ENCODE measurements around the gene GRM4.

The GRM4 gene

DNA sequence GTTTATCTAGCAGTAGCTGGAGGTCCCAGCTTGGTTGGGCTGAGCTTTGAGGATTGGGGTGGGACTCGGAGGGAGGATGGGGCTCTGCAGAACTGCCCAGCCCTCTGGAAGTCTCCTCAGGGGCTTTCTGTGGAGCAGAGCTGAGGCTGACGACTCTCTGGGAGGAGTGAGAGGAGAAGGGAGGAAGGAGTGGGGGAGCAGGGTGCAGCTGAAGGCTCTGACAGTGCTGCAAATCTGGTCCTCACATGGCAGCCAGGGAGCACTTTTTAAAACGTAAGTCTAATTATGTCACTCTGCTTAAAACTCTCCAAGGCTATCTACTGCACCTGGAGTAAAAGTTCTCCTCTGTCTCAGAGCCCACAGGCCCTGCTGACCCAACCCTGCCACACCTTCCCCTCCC lies 32.4 kb downstream of the GRM4 start:
- Mint-ChIP-seq H3K4me3 (no peak overlapping the region), H3K27me3 (peaks cover 14% of the 10 kb centered on the region), H3K36me3 (no peaks in the 10 kb centered on the region), H3K9me3 (ENCODE audit: low read depth) (no peaks in the 10 kb centered on the region), H3K27ac (no peak overlapping the region), H3K4me1 (ENCODE audit: low read depth) (no peaks in the 10 kb centered on the region)

DNA sequence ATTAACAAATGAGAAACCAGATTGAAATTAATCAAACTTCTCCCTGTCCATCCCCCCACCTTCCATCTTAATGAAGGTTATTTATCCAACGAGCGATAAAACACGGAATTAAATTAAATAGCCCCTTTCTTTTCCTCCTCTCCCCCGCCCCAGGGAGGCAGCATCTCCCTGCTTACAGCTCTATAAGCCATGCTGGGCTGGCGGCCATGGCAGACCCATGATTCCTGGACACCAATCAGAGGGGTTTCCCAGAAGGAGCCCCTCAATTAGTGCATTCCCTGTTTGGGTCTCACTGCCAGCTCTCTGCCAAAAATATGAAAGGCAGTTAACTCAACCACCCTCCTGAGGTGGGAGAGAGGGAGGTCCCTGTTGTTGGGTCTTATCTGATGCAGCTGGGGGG lies 33.8 kb downstream of the GRM4 start:
- H3K9me3 Mint-ChIP-seq (ENCODE audit: low read depth) = no peaks in the 10 kb centered on the region
- peaks cover 12% of the 10 kb centered on the region for H3K27me3 Mint-ChIP-seq
- no peaks in the 10 kb centered on the region for H3K4me1 Mint-ChIP-seq (ENCODE audit: low read depth)
- no peaks in the 10 kb centered on the region for H3K36me3 Mint-ChIP-seq
- H3K27ac Mint-ChIP-seq = no peak overlapping the region
- H3K4me3 Mint-ChIP-seq = no peak overlapping the region

DNA sequence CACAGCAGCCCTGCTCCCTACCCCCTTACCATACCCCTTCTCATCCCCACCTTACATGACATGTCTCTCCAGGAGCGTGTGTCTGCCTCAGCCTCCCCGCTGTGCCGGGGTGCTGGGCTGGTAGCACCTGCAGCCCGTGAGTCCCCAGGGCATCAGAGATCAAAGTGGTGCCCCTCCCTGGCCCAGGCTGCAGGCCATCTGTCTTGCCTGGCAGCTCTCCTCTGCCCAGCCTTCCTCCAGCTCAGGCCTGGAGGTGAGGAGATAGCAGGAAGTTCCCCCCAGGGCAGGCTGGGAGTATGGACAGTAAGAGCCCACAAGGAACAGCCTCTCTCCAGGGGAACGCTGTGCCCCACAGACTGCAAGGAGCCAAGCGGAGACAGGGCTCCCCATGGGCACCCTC lies 35.3 kb downstream of the GRM4 start:
- Mint-ChIP-seq H3K9me3 (ENCODE audit: low read depth) (no peaks in the 10 kb centered on the region), H3K27ac (no peak overlapping the region), H3K4me3 (no peak overlapping the region), H3K36me3 (no peaks in the 10 kb centered on the region), H3K4me1 (ENCODE audit: low read depth) (no peaks in the 10 kb centered on the region), H3K27me3 (peaks cover 12% of the 10 kb centered on the region)

DNA sequence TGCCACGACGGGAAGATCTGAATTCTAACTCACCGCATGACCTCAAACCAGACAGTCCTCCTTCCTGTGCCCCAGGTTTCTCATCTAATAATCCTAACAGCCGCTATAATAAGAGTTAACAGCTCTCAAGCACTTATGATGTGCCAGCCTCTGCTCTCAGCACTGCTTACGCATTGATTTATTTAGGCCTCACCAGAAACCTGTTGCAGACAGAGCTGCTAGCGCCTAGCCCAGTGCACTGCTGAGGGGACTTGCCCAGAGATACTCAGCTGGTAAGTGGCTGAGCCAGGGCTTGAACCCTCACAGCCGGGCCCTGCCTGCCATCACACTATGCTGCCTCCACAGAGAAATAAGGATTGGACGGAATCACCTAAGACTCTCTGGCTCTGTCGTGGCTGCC lies 37.7 kb downstream of the GRM4 start:
- H3K4me3 Mint-ChIP-seq = no peak overlapping the region
- no peaks in the 10 kb centered on the region for H3K4me1 Mint-ChIP-seq (ENCODE audit: low read depth)
- H3K36me3 Mint-ChIP-seq = no peaks in the 10 kb centered on the region
- H3K27ac Mint-ChIP-seq = no peak overlapping the region
- peaks cover 4% of the 10 kb centered on the region for H3K27me3 Mint-ChIP-seq
- H3K9me3 Mint-ChIP-seq (ENCODE audit: low read depth) = no peaks in the 10 kb centered on the region

DNA sequence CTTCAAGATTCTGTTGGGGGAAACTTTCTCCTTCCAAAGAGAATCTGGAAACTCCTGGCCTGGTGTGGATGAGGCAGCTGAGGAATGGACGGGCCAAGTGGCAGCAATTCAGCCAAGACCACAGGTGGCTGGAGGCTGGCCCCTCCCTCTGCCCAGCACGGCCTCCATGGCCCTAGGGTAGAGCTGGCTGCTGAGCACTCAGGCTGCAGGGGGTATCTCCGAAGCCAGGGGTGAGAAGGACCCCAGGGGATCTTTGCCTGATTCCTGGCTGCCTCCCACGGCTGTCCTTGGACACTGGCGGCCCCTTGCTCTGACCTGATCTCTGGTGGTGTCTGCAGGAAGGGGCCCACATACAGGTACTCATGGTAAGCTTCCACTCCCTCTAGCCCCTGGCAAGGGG lies 39.0 kb downstream of the GRM4 start:
- peaks cover 4% of the 10 kb centered on the region for H3K27me3 Mint-ChIP-seq
- no peaks in the 10 kb centered on the region for H3K9me3 Mint-ChIP-seq (ENCODE audit: low read depth)
- H3K4me3 Mint-ChIP-seq = no peak overlapping the region
- H3K36me3 Mint-ChIP-seq = no peaks in the 10 kb centered on the region
- H3K27ac Mint-ChIP-seq = no peak overlapping the region
- H3K4me1 Mint-ChIP-seq (ENCODE audit: low read depth) = no peaks in the 10 kb centered on the region

DNA sequence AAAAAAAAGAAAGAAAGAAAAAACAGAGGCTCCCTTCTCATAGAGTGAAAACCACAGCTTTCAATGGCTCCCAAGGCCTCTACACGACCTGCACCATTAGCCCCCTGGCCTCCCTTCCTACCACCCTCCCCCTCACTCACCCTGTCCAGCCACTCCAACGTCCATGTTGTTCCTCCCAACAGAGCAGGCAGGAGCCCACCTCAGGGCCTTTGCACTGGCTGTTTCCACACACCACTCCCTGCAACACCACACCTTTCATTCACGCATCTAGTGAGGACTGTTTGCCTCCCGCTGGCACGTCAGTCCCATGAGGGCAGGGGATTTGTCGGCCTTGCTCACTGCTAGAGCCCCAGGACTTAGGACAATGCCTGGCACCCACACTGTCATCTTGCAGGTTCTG lies 39.5 kb downstream of the GRM4 start:
- no peaks in the 10 kb centered on the region for H3K9me3 Mint-ChIP-seq (ENCODE audit: low read depth)
- H3K4me1 Mint-ChIP-seq (ENCODE audit: low read depth) = no peaks in the 10 kb centered on the region
- H3K27ac Mint-ChIP-seq = no peak overlapping the region
- no peak overlapping the region for H3K4me3 Mint-ChIP-seq
- no peaks in the 10 kb centered on the region for H3K36me3 Mint-ChIP-seq
- peaks cover 4% of the 10 kb centered on the region for H3K27me3 Mint-ChIP-seq

DNA sequence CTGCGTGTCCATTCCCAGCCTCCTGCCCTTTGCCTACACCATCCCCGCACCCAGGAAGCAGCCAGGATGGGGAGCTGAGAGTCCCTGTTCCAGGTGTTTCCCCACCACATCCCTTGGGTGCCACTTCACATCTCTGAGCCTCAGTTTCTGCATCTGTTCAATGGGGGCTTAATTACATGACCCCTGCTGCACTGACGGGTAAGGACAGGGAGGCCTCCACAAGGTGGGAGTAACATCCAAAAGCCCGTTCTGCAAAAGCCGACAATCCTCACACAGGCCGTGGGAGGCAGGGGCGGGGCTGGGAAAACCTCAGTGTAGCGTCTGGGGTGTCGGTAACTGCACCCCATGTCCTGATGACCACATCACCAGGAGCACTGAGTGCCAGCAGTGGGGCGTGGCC lies 41.3 kb downstream of the GRM4 start:
- H3K4me3 Mint-ChIP-seq = no peak overlapping the region
- no peak overlapping the region for H3K27ac Mint-ChIP-seq
- H3K27me3 Mint-ChIP-seq = no peaks in the 10 kb centered on the region
- H3K36me3 Mint-ChIP-seq = no peaks in the 10 kb centered on the region
- H3K9me3 Mint-ChIP-seq (ENCODE audit: low read depth) = no peaks in the 10 kb centered on the region
- no peaks in the 10 kb centered on the region for H3K4me1 Mint-ChIP-seq (ENCODE audit: low read depth)

- Mint-ChIP-seq H3K4me3 (no peak overlapping the region), H3K27ac (no peak overlapping the region), H3K4me1 (ENCODE audit: low read depth) (no peaks in the 10 kb centered on the region), H3K27me3 (no peaks in the 10 kb centered on the region), H3K9me3 (ENCODE audit: low read depth) (no peaks in the 10 kb centered on the region), H3K36me3 (no peaks in the 10 kb centered on the region)
These were observed 41.7 kb downstream of the GRM4 start for GRCh38 chr6:34104186-34104585.

GRCh38 chr6:34103321-34103720 lies 42.6 kb downstream of the GRM4 start:
- no peak overlapping the region for H3K4me3 Mint-ChIP-seq
- H3K27me3 Mint-ChIP-seq = no peaks in the 10 kb centered on the region
- H3K36me3 Mint-ChIP-seq = no peaks in the 10 kb centered on the region
- H3K27ac Mint-ChIP-seq = no peak overlapping the region
- no peaks in the 10 kb centered on the region for H3K4me1 Mint-ChIP-seq (ENCODE audit: low read depth)
- no peaks in the 10 kb centered on the region for H3K9me3 Mint-ChIP-seq (ENCODE audit: low read depth)

- H3K4me3 Mint-ChIP-seq = no peak overlapping the region
- H3K9me3 Mint-ChIP-seq (ENCODE audit: low read depth) = no peaks in the 10 kb centered on the region
- no peak overlapping the region for H3K27ac Mint-ChIP-seq
- no peaks in the 10 kb centered on the region for H3K27me3 Mint-ChIP-seq
- no peaks in the 10 kb centered on the region for H3K4me1 Mint-ChIP-seq (ENCODE audit: low read depth)
- no peaks in the 10 kb centered on the region for H3K36me3 Mint-ChIP-seq
These were observed 43.2 kb downstream of the GRM4 start for GRCh38 chr6:34102696-34103095.

GRCh38 chr6:34102099-34102656 lies 43.7 kb downstream of the GRM4 start:
- H3K27me3 Mint-ChIP-seq = no peaks in the 10 kb centered on the region
- H3K4me3 Mint-ChIP-seq = no peak overlapping the region
- H3K4me1 Mint-ChIP-seq (ENCODE audit: low read depth) = no peaks in the 10 kb centered on the region
- no peaks in the 10 kb centered on the region for H3K9me3 Mint-ChIP-seq (ENCODE audit: low read depth)
- H3K27ac Mint-ChIP-seq = no peak overlapping the region
- no peaks in the 10 kb centered on the region for H3K36me3 Mint-ChIP-seq

DNA sequence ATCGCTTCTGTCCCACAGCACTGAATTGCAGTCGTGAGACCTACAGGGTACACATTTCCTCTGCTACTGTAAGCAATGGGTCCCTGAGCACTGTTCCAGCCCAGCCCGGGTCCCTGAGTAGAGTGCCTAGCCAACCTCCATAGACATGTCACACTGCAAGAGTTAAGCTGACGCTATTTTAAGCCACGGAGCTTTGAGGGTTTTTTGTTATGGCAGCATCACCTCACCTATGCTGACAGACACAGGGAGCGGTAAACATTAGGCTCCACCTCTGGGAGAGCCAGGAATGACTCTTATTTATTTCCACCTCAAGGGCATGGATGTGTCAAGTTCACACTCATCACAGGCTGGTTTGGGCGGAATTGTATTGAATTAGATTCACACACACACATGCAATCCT lies 45.1 kb downstream of the GRM4 start:
- H3K4me3 Mint-ChIP-seq = no peak overlapping the region
- no peaks in the 10 kb centered on the region for H3K9me3 Mint-ChIP-seq (ENCODE audit: low read depth)
- H3K4me1 Mint-ChIP-seq (ENCODE audit: low read depth) = no peaks in the 10 kb centered on the region
- H3K27ac Mint-ChIP-seq = no peak overlapping the region
- H3K36me3 Mint-ChIP-seq = no peaks in the 10 kb centered on the region
- H3K27me3 Mint-ChIP-seq = peaks cover 9% of the 10 kb centered on the region

DNA sequence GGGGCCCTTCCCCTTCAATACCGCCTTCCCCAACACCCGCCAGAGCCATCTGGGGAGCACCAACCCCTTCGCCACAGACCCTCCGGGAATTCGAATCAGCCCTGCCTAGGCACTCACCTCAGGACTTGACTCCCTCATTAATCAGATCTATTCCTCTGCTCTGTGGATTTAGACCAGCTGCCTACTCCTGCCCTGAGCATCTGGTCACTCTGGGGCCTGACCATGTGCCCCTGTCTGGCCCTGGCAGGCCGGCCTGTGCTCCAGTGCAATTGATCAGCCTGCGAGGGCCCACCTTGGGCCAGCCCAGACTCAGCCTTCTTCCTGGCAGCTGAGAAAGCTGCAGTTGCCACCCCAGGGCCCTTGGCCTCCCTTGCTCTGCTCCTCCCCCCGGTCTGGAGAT lies 46.0 kb downstream of the GRM4 start:
- Mint-ChIP-seq H3K27ac (no peak overlapping the region), H3K4me1 (ENCODE audit: low read depth) (no peaks in the 10 kb centered on the region)

DNA sequence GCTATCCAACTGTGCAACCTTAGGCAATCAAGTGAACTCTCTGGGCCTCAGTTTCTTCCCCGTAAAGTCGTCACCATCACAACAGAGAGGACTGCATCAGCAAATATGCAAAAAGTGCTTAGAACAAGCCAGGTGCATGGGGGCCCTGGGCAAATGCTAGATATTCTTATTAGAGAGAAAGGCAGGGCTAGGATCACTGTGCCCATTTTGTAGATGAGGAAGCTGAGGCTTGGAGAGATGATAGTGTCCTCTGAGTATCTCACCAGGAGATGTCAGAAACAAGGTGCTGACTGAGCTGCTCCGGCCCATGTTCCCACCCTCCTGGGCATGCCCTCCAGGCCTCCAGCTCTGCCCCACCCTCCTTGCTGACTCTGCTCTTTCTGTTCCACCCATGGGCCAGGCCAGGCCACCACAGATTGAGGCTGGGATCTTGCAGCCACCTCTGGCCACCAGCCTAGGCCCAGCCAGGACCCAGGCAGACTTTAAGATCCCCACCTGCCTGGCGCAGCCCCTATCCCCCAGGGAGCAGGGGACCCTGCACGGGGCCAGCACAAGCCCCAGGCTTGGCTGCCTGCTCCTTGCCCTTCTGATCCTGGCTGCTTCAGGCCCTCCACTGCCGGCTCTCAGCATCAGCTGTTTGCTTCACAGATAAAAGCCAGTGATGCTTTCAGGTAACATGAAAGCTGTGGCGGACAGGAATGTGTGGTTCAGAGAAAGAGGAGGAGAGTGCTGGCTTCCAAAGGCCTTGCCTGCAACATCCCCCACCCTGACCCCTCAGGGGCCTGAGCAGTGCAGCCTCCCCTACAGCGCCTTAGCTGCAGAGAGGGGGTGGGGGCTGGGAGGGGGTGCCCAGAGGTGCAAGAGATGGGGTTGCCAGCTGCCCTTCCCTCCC lies 47.6 kb downstream of the GRM4 start:
- H3K27me3 Mint-ChIP-seq = peaks cover 9% of the 10 kb centered on the region
- H3K9me3 Mint-ChIP-seq (ENCODE audit: low read depth) = no peaks in the 10 kb centered on the region
- no peaks in the 10 kb centered on the region for H3K36me3 Mint-ChIP-seq
- no peak overlapping the region for H3K4me3 Mint-ChIP-seq
- H3K4me1 Mint-ChIP-seq (ENCODE audit: low read depth) = no peaks in the 10 kb centered on the region
- H3K27ac Mint-ChIP-seq = no peak overlapping the region

More for the DNA sequence above, 46.0 kb downstream of the GRM4 start:
- no peaks in the 10 kb centered on the region for H3K36me3 Mint-ChIP-seq
- peaks cover 9% of the 10 kb centered on the region for H3K27me3 Mint-ChIP-seq
- H3K4me3 Mint-ChIP-seq = no peak overlapping the region
- no peaks in the 10 kb centered on the region for H3K9me3 Mint-ChIP-seq (ENCODE audit: low read depth)

- H3K27ac Mint-ChIP-seq = no peak overlapping the region
- no peaks in the 10 kb centered on the region for H3K9me3 Mint-ChIP-seq (ENCODE audit: low read depth)
- no peaks in the 10 kb centered on the region for H3K36me3 Mint-ChIP-seq
- H3K4me3 Mint-ChIP-seq = no peak overlapping the region
- H3K4me1 Mint-ChIP-seq (ENCODE audit: low read depth) = no peaks in the 10 kb centered on the region
- peaks cover 9% of the 10 kb centered on the region for H3K27me3 Mint-ChIP-seq
These were observed 49.1 kb downstream of the GRM4 start for GRCh38 chr6:34096814-34097213.

DNA sequence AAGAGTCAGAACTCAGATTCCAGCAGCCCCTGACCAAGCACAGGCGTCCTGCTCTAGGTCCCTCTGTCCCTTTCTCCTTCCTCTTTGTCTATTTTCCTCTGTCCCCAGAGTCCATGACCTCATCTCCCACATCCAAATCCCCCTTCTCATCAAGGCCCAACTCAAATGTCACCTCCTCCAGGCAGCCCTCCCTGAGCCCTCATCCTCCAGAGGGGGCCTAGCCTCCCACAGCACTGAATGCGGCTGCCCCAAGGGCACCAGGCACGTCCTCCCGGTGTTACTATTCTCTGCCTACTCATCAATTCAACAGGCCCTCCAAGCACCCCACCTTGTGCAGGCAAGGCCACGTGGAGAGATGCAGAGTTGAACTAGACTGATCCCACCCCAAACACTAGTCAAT lies 49.7 kb downstream of the GRM4 start:
- peaks cover 9% of the 10 kb centered on the region for H3K27me3 Mint-ChIP-seq
- no peak overlapping the region for H3K4me3 Mint-ChIP-seq
- H3K4me1 Mint-ChIP-seq (ENCODE audit: low read depth) = no peaks in the 10 kb centered on the region
- no peak overlapping the region for H3K27ac Mint-ChIP-seq
- H3K9me3 Mint-ChIP-seq (ENCODE audit: low read depth) = no peaks in the 10 kb centered on the region
- H3K36me3 Mint-ChIP-seq = no peaks in the 10 kb centered on the region
